PFSK-1 (cell line): Measurements from ENCODE around the gene LSM14B. TPM values are rescaled to one million over a fixed set of nuclear protein-coding genes. Genes with fewer than 3 reads are reported as not detected.

Source experiments
- FOXP2 ChIP-seq: optimal IDR thresholded peaks from 2 replicates; pipeline ENCODE3; 2011; ENCODE audit warnings: borderline replicate concordance, control low read depth, inconsistent platforms; ENCODE audit not compliant: insufficient read depth; ENCODE audit errors: extremely low read length, extremely low read depth
- POLR2AphosphoS5 ChIP-seq: IDR thresholded peaks from 2 replicates; pipeline ENCODE4 v1.6.1; 2012; ENCODE audit warnings: low read depth, mild to moderate bottlenecking, control low read depth, low read length, moderate library complexity
- SIN3A ChIP-seq: IDR thresholded peaks from 2 replicates; pipeline ENCODE4 v1.6.1; 2012; ENCODE audit warnings: mild to moderate bottlenecking, low read length, moderate library complexity, borderline replicate concordance; ENCODE audit not compliant: insufficient read depth
- TAF1 ChIP-seq: IDR thresholded peaks from 2 replicates; pipeline ENCODE4 v1.6.1; 2012; ENCODE audit warnings: low read length, control low read depth, borderline replicate concordance; ENCODE audit not compliant: insufficient read depth
- polyA plus RNA-seq: library from polyadenylated mRNA; unstranded; fragments of >200 nt; gene quantifications from one replicate; pipeline ENCODE4 v1.2.1, GENCODE V29; 2012; ENCODE audit warnings: low read depth, missing spikeins; ENCODE audit not compliant: insufficient read length
- TF ChIP-seq, protein P1 (sequence below), 2 experiments: IDR thresholded peaks; 2 replicates each; pipeline versions ENCODE4 v1.6.1 to v1.8.0; 2011 to 2012; ENCODE audit warnings: low read depth in 2 of 2, low read length in 2 of 2, control low read depth in 1 of 2, inconsistent platforms in 1 of 2, mild to moderate bottlenecking in 1 of 2, moderate library complexity in 1 of 2; ENCODE audit not compliant: insufficient read depth in 1 of 2

LSM14B gene
- 41.9 TPM for polyA plus RNA-seq

DNA sequence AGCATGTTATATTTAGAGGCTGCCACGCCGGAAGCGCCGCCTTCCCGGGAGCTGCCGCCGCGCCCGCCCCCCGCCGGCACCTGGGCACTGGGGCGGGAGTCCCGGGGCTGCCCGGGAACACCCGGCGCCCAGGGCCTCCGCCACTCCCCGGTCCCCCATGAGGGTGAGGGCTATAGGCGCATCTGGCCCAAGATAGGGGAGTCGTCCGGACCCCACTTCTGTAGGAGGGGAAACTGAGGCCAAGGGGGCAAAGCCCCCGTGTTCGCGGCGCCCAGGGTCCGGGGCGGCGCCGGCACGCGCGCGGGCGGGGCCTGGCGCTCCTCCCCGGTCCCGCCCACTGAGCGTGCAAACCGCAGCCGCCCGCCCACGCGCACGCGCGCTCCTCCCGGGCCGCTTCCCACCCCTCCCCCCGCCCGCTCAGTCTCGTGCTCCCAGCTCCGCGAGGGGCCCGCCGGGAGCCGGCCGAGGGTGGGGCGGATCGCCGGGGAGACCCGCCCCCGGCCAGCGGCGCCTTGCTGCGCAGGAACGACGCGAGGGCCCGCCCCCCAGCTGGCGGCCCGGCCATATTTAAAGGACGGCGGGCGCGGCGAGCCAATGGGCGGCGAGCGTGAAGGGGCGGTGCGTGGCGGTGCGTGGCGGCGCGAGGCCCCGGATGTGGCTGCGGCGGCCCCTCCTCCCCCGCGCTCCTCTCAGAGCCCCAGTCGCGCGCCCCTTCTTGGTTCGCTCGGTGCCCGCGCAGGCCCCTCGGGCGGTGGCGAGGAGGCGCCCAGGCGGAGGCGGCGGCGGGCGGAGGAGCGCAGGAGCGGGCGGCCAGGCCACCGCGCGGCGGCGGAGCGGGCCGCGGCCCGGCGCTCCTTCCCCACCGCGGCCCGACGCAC lies at the start of gene LSM14B:
Gene LSM14B, plus strand, starts transcription at position 700 of the 878 bp plus-strand sequence. CDS start 192 bp downstream, outside the sequence.
- TF ChIP-seq FOXP2 (peak; percentile 85), SIN3A (peak; percentile 95; the same call in 1 of the 2 replicates), TAF1 (peak; percentile 52; the same call in 1 of the 2 replicates), POLR2AphosphoS5 (peak; percentile 72; the same call in 1 of the 2 replicates)
- TF ChIP-seq, protein P1, sequence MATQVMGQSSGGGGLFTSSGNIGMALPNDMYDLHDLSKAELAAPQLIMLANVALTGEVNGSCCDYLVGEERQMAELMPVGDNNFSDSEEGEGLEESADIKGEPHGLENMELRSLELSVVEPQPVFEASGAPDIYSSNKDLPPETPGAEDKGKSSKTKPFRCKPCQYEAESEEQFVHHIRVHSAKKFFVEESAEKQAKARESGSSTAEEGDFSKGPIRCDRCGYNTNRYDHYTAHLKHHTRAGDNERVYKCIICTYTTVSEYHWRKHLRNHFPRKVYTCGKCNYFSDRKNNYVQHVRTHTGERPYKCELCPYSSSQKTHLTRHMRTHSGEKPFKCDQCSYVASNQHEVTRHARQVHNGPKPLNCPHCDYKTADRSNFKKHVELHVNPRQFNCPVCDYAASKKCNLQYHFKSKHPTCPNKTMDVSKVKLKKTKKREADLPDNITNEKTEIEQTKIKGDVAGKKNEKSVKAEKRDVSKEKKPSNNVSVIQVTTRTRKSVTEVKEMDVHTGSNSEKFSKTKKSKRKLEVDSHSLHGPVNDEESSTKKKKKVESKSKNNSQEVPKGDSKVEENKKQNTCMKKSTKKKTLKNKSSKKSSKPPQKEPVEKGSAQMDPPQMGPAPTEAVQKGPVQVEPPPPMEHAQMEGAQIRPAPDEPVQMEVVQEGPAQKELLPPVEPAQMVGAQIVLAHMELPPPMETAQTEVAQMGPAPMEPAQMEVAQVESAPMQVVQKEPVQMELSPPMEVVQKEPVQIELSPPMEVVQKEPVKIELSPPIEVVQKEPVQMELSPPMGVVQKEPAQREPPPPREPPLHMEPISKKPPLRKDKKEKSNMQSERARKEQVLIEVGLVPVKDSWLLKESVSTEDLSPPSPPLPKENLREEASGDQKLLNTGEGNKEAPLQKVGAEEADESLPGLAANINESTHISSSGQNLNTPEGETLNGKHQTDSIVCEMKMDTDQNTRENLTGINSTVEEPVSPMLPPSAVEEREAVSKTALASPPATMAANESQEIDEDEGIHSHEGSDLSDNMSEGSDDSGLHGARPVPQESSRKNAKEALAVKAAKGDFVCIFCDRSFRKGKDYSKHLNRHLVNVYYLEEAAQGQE (IDR thresholded peaks at IDR 0.05; ENCODE audit: insufficient read depth in 1 of 2, low read depth in 2 of 2, low read length in 2 of 2): no peak

DNA sequence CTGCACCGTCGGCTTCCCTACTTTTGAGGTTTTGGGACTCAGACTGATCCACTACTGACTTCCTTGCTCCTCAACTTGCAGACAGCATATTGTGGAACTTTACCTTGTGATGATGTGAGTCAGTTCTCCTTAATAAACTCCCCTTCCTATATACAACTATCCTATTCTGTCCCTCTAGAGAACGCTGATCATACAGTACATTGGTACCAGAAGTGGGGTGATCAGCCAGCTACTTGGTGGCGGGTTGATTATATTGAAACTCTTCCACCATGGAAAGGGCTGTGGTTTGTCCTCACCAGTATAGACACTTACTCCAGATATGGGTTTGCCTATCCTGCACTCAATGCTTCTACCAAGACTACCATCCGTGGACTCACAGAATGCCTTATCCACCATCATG lies 49.0 kb upstream of the LSM14B start:
- TF ChIP-seq TAF1 (no peak), POLR2AphosphoS5 (no peak), SIN3A (no peak), FOXP2 (no peak)
- TF ChIP-seq, protein P1 (IDR thresholded peaks at IDR 0.05; ENCODE audit: insufficient read depth in 1 of 2, low read depth in 2 of 2, low read length in 2 of 2): no peak

DNA sequence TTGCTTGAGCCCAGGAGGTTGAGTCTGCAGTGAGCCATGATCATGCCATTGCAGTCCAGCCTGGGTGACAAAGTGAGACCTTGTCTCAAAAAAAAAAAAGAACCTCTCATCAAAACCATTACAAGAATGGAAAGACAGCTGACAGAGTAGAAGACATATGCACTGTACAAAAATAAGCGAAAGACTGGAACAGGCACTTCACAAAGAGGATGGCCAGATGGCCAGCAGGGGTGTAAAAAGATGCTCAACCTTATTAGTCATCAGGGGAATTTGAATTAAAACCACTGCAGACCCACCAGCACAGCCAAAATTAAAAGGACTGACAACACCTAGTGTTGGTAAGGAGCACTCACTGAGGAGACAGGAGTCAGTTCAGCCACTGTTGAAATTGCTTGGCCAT lies 43.1 kb upstream of the LSM14B start:
- TF ChIP-seq FOXP2 (no peak), TAF1 (no peak), POLR2AphosphoS5 (no peak), SIN3A (no peak)
- TF ChIP-seq, protein P1 (IDR thresholded peaks at IDR 0.05; ENCODE audit: insufficient read depth in 1 of 2, low read depth in 2 of 2, low read length in 2 of 2): no peak

DNA sequence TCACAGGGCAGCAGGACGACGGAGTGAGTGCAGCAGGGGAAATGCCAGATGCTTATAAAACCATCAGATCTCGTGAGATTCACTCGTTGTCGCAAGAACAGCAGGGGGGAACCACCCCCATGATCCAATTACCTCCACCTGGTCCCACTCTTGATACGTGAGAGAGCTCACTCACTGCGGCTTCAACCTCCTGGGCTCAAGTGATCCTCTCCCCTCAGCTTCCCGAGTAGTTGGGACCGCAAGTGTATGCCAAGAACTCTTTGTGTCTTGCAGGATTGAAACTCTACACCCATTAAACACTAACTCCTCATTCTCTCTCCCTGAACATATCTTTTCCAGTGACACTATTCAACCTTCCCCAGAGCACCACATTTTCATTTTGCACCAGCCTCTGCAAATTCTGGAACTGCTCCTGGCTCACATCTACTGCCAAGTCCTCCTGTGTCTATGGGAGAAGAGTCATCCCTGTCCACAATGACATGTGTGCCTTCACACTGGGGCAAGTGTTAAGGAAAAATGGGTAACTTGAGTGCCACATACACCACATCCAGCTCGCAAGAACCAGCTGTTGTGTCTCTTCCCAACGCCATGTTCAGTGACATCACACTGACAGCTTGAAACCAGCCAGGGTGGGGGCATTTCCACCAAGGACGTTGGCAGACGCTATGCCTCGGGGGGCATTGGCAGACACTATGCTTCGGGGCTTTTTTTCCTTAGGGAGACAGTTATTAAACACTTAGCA lies 41.9 kb upstream of the LSM14B start:
- TF ChIP-seq SIN3A (no peak), TAF1 (no peak), FOXP2 (no peak), POLR2AphosphoS5 (no peak)
- TF ChIP-seq, protein P1 (IDR thresholded peaks at IDR 0.05; ENCODE audit: insufficient read depth in 1 of 2, low read depth in 2 of 2, low read length in 2 of 2): no peak
